Midbrain (tissue), 1 donor: Measurements from ENCODE around the gene NKX3-2.
"Not testable (repeated sequence)": the region's sequence is repeated elsewhere in the genome, so short reads cannot be mapped to it uniquely, and the experiment has no call there.

ENCODE experiments used
- DNase-seq: peaks from one replicate; lab custom pipeline; 2025; lab: John Stamatoyannopoulos, UW

Gene NKX3-2

DNA sequence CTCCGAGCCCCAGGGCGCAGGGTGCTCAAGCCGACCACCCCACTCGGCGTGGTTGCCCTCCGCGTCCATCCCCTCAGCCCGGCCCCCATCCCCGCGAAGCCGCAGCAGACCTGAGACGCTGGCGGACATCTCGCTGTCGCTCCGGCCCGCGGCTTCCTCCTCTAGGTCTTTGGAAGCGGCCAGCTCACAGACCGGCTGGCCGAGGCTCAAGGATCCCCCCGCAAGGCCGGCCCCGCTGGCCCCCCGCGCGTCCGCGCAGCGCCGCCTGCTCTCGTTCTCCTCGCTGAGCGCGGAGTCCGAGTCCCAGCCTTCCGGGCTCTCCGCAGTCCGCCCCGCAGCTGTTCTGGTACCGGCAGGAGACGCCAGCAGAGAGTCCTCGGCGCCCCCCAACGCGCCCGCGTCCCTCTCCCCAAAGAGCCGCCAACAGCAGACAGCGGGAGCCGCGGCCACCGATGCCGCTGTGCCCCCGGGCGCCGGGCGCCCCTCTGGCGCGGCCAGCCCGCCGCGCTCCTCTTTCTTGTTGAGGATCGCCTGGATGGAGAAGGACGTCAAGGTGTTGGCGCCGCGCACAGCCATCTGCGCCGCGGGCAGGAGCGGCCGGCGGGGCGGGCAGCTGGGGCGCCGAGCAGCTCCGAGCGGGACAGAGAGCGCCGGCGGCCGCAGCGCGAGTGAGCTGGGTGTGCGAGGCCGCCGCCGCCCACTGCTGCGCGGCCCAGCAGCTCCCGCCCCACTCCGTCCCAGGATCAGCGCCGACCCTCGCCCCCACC, at the start of gene NKX3-2:
Gene NKX3-2 (minus strand): TSS at position 670 of the 767 bp plus-strand sequence. CDS start 94 bp downstream, at position 576.
- DNase-seq = no peak

DNA sequence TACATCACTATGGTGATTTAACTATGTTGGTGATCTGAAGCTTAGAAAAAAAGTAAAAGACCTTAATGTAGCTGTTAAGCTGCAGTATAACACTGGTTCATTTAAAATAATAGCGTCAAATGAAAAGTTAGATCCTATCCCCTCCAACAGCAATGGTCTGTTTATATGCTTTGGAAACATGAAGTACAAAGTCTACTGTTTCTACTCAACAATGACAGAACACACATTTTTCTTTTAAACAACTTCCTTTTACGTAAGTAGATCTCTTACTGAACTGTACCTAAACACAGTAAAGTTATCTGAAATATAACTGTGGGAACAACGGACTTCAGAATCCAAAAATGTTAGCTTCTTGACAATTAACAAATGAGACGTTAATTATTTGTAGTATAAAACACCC, 47.9 kb upstream of the NKX3-2 start:
- no peak for DNase-seq

GRCh38 chr4:13590766-13591165, 46.5 kb upstream of the NKX3-2 start:
- no peak for DNase-seq

GRCh38 chr4:13588954-13589353, 44.6 kb upstream of the NKX3-2 start:
- no peak for DNase-seq

- no peak for DNase-seq
These were observed 40.2 kb upstream of the NKX3-2 start for GRCh38 chr4:13584481-13584880.

GRCh38 chr4:13580036-13580435, 35.7 kb upstream of the NKX3-2 start:
- no peak for DNase-seq

DNA sequence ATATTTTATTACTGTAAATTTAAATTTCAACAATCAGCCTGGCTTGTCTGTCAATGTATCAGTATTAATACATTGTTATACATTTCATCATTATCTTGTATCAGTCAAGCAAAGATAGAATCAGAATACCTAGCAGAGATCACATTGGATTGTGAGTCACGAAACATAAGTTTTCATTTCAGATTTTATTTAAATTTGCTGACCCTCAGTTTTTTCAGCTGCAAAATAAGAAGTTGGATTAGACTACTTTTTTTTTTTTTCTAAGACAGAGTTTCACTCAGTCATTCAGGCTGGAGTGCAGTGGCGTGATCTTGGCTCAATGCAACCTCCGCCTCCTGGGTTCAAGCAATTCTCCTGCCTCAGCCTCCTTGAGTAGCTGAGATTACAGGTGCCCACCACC, 33.4 kb upstream of the NKX3-2 start:
- no peak for DNase-seq

DNA sequence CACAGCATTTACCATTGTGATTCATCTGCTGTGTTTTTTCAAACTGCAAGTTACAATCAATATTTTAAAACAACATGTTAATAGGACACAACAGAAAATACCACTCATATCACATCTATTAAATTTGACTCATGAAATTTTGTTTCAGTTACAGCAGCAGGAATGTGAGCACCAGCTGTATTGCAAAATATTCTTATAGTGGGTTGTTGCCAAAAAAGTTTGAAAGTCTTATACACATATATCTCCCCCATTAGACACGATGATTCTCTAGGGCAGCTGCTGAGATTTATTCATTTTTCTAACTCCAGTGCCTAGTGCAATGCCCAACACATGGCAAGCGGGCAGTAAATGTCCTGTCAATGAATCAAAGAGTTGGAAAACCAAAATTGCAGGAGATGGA, 26.6 kb upstream of the NKX3-2 start:
- no peak for DNase-seq

DNA sequence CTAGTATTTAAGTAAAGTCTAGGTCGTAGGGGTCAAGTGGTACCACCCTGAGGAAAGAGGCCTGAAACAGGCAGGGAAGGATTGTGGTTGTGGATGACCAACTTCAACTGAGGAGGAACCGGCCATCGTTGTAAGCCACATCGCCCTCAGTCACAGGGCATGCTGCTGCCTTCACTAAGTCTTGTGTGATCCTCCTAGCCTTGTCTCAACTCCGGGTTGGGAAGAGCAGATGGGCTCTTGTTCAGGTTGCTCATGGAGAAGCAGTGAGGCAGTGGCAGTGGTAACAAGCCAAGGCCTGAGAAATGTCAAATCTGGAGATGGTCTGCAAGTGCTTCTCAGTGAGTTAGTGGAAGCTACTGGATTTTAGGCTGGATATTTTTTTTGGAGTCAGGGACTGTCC, 22.8 kb upstream of the NKX3-2 start:
- DNase-seq = no peak

DNA sequence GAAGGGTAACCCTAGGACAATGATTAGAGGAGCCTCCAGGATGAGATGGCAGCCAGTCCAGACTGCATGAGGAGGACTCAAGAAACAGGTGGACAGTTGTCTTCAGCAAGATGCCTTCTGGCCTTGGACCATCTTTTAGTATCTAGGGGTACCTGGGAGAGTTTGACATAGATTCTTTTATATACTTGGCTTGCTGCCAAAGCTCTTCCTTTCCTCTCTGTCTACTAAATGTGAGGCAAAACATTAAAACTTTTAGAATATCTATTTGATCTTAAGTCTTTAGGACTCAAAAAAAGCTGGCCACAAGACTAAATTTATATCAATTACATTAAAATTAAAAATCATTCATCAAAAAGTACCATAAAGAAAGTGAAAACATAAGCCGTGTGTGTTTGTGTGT, 18.6 kb upstream of the NKX3-2 start:
- no peak for DNase-seq

DNA sequence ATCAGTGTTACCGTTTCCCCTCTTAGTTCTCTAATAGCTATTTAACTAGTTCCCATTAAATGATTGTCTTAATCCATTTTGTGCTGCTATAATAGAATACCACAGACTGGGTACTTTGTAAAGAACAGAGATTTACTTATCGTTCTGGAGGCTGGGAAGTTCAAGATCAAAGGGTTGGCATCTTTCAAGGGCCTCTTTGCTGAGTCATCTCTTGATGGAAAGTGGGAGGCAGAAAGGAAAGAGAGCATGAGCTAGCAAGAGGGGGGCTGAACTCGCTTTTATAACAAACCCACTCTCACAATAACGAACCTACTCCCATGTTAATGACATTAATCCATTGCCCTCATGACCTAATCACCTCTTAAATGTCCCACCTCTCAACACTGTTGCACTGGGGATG, 17.4 kb upstream of the NKX3-2 start:
- no peak for DNase-seq

- not testable (repeated sequence) for DNase-seq
These were observed 15.8 kb upstream of the NKX3-2 start for GRCh38 chr4:13560111-13560510.

GRCh38 chr4:13559413-13559812, 15.1 kb upstream of the NKX3-2 start:
- DNase-seq = no peak

DNA sequence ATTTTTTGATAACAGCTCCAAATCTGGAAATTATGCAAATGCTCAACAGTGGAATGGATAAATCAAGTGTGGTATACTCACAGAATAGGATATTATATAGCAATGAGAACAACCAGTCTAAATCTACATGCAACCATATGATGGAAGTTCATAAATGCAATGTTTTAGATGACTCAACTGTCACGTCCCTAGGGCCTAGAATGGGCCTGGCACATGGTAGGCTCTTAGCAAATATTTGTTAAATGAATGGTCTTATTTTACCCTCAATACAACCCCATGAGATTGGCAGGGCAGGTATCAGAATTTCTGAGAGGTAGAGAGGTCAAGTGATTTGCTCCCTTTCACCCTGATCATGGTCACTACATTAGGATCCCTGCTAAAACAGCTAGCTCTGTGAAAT, 14.6 kb upstream of the NKX3-2 start:
- no peak for DNase-seq

GRCh38 chr4:13555325-13555724, 11.0 kb upstream of the NKX3-2 start:
- no peak for DNase-seq

DNA sequence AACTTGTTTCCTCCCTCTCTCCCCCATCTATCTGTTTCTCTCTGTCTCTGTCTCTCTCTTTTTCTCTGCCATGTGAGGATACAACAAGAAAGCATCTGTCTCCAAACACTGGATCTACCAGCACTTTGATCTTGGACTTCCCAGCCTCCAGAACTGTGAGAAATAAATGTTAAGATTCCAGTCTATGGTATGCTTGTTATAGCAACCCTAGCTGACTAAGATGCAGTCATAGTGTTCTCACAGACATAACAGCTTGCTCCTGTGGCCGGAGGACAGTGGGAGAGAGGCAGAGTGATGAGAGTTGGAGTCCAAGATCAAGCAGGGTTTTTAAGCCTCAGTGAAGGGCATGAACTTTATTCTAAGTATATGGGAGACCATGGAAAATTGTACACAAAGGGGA, 8.8 kb upstream of the NKX3-2 start:
- no peak for DNase-seq

DNA sequence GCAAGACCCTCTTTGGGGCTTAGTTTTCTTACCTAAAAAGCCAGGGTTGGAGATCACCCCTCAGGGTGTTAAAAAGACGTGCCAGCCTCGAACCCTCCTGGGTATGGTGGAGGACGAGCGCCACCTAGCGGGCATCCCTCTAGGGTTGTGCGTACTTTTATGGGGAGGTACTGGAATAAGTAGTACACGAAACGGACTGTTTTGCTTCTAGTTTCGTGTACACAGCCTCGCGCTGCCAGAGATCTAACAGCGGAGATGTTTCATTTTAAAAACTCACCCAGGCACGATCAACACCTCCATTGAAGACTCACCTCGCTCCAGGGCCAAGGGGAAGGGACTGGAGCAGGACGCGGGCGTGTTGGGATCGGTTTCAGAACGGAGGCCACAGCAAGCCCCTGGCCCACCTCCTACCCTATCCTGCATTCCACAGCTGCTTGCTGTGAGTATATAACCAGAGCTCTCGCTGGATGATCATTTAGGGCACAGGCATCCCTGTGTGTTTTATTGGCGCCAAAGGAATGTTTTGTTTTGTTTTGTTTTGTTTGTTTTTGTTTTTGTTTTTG, 4.8 kb upstream of the NKX3-2 start:
- DNase-seq = peak; percentile 73

DNA sequence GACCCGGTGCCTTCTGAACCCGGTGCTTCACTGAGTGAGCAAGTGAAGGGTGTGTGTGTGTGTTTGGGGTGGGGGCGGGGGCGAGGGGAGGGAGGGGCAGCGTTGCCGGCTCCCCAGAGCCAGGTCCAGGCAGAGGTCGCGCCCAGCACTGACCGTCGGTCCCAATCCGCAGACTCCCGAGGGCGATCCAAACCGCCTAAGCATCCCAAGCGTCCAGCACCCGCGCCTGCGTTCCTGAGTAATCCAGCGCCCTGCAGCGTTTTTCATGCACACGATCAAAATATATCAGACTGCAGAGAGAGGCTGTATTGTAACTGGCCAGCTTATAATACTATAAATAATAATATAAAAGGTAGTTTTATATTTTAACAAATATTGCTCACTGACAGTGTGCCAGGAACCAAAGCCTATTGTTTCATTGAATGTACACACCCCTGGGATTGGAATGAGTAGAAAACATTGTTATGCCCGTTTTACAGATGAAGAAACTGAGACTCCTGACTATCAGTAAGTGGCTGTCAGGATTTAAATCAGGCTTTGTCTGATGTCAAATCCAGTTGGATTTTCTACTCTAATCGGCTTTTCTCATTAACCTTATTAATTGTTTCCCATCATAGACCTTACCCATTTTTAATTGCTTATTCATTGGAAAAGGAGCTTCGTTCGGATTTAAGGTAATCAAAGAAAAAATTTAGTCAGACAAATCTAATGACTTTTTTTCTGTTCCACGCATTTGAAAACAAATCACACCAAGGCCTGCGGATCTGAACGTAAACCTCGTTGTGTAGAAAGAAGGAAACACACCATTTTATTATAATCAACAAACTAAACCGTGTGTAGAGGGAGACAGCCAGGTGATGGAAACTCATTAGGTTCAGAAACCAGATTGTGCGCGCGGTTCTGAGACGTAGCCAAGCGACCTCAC, 4.0 kb upstream of the NKX3-2 start:
- DNase-seq = no peak

- DNase-seq = no peak
These were observed 3.3 kb upstream of the NKX3-2 start for GRCh38 chr4:13547485-13548041.

GRCh38 chr4:13546941-13547484, 2.7 kb upstream of the NKX3-2 start:
- no peak for DNase-seq

GRCh38 chr4:13546142-13546940, 2.0 kb upstream of the NKX3-2 start:
- DNase-seq = no peak
